ENCODE results near the gene NDUFAF5.
A peak's percentile ranks its signal among the peaks of the same experiment; 100 is the strongest.

NDUFAF5 gene

GRCh38 chr20:13778827-13779226 is 6.0 kb upstream of the NDUFAF5 start:
- DNase-seq = no peak

- no peak for DNase-seq
Measured at GRCh38 chr20:13783528-13783927, 1.3 kb upstream of the NDUFAF5 start.

GRCh38 chr20:13784271-13784892 is 446 bp upstream of the NDUFAF5 start:
- DNase-seq = no peak

- DNase-seq = no peak
Measured at GRCh38 chr20:13786143-13786828, 1.5 kb downstream of the NDUFAF5 start.

- peak; percentile 41 for DNase-seq
Measured at GRCh38 chr20:13788167-13788834, 3.5 kb downstream of the NDUFAF5 start.

GRCh38 chr20:13790708-13791107 is 5.9 kb downstream of the NDUFAF5 start:
- no peak for DNase-seq

GRCh38 chr20:13791540-13792459 is 7.0 kb downstream of the NDUFAF5 start:
- DNase-seq = no peak

- DNase-seq = no peak
Measured at GRCh38 chr20:13793001-13793400, 8.2 kb downstream of the NDUFAF5 start.

- no peak for DNase-seq
Measured at GRCh38 chr20:13794667-13795066, 9.8 kb downstream of the NDUFAF5 start.

GRCh38 chr20:13799040-13799439 is 14.2 kb downstream of the NDUFAF5 start:
- no peak for DNase-seq

GRCh38 chr20:13799974-13800373 is 15.1 kb downstream of the NDUFAF5 start:
- DNase-seq = no peak

- peak; percentile 45 for DNase-seq
Measured at GRCh38 chr20:13800728-13801134, 15.9 kb downstream of the NDUFAF5 start.

- DNase-seq = no peak
Measured at GRCh38 chr20:13809373-13809772, 24.5 kb downstream of the NDUFAF5 start.

- DNase-seq = no peak
Measured at GRCh38 chr20:13809855-13810254, 25.0 kb downstream of the NDUFAF5 start.

- no peak for DNase-seq
Measured at GRCh38 chr20:13810446-13810845, 25.6 kb downstream of the NDUFAF5 start.

- no peak for DNase-seq
Measured at GRCh38 chr20:13813910-13814309, 29.1 kb downstream of the NDUFAF5 start.

- no peak for DNase-seq
Measured at GRCh38 chr20:13814672-13815071, 29.8 kb downstream of the NDUFAF5 start.

- no peak for DNase-seq
Measured at GRCh38 chr20:13816757-13817156, 31.9 kb downstream of the NDUFAF5 start.

- DNase-seq = no peak
Measured at GRCh38 chr20:13817342-13817741, 32.5 kb downstream of the NDUFAF5 start.

- DNase-seq = no peak
Measured at GRCh38 chr20:13819885-13820645, 35.2 kb downstream of the NDUFAF5 start.

- DNase-seq = no peak
Measured at GRCh38 chr20:13821876-13822275, 37.0 kb downstream of the NDUFAF5 start.

- no peak for DNase-seq
Measured at GRCh38 chr20:13822459-13822858, 37.6 kb downstream of the NDUFAF5 start.
